COR-L47 (cell line): ENCODE results near the gene ZNF440.
A peak's percentile ranks its signal among the peaks of the same experiment; 100 is the strongest.
"Not testable (repeated sequence)": the region's sequence is repeated elsewhere in the genome, so short reads cannot be mapped to it uniquely, and the experiment has no call there.

Experiments
- DNase-seq: peaks from one replicate; lab custom pipeline; 2025; lab: John Stamatoyannopoulos, UW

ZNF440 gene

DNA sequence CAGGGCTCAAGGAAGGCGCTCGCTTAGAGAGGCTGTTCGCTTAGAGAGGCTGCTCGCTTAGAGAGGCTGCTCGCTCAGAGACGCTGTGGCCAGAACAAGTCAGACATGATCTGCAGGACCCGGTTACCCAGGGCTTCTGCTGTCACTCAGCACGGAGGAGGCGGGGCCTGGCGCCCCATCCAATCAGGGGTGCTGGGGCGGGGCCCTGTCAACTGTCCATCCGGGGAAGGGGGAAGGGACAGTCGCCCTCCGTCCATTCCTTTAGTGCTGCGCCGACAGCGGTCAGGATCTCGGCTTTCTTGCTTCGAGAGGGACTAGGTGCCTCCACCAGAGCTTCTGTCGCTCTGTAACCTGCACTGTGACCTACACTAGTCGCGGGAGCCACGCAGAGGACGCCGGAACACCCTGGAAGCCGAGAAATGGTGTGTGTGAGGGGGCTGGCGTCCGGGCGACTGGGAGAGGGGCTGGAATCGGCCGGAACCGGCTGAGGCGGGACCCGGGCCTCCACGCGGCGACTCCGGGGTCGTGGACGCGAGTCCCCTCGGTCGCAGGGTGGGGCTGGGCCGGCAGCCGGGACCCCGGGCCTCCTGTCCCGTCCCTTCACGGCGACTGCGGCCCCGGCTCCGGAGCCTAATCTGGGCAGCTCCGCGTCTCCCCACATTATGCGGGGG is at the start of gene ZNF440:
Gene ZNF440, plus strand, starts transcription at position 245 of the 671 bp plus-strand sequence. Its CDS starts 175 bp downstream, at position 420.
- peak; percentile 94 for DNase-seq

- DNase-seq = peak; percentile 95
These were observed 47.2 kb upstream of the ZNF440 start, which contains the start of gene ZNF441 for GRCh38 chr19:11766597-11767591. ZNF441 (plus strand) TSS chr19:11767000; CDS start chr19:11767194, 194 bp downstream.

DNA sequence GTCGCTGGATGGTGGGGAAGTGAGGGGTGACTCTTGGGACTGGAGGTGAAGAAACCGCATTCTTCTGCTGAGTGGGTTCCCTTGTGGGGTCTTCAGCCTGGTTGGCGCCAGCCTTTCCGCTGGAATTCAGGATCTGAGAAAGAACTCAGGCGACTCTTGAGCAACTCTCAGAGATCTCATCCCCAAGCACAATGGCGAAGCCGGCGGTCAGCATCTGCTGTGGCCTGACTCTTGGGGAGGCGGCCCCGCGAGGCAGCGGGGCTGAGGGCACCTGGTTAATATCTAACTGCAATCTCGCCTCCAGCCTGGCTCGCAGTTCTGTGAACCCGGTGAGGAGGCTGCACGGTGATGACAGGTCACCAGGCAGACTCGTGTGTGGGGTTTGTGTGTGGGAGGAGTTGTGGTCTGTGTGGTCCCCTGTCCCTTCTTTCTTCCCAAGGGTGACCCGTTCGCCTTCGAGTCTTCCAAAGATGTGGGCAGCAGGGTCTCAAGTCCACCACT is 46.4 kb upstream of the ZNF440 start:
- DNase-seq = no peak

- DNase-seq = no peak
These were observed 44.1 kb upstream of the ZNF440 start for GRCh38 chr19:11769995-11770394.

DNA sequence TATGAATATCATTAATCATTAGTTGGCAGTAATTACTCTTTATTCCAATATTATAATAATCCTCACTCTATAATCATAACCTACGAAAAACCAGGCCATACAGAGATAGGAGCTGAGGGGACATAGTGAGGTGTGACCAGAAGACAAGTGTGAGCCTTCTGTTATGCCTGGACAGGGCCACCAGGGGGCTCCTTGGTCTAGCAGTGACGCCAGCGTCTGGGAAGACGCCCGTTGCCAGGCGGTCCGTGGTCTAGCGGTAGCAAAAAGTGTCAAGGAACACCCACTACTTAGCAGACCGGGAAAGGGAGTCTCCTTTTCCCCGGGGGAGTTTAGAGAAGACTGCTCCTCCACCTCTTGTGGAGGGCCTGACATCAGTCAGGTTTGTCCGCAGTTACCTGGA is 42.6 kb upstream of the ZNF440 start:
- not testable (repeated sequence) for DNase-seq

- not testable (repeated sequence) for DNase-seq
These were observed 37.4 kb upstream of the ZNF440 start for GRCh38 chr19:11776669-11777068.

GRCh38 chr19:11780431-11781020 is 33.5 kb upstream of the ZNF440 start:
- DNase-seq = no peak

GRCh38 chr19:11781295-11782057 is 32.6 kb upstream of the ZNF440 start:
- DNase-seq = no peak

DNA sequence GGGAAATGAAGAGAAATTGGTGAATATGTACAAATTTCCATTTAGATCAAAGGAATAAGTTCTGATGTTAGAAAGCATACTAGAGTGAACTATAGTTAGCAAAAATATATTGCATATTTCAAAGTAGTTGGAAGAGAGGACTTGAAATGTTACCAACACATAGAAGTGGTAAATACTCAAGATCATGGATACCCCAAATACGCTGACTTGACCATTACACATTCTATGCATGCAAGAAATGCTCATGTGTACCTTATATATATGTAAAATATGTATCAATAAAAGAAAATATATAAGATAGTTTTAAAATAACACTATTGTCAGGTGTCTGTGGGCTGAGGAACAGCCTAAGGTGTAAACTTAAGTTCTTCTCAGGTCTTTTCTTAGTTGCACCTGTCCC is 30.3 kb upstream of the ZNF440 start:
- DNase-seq = no peak

- no peak for DNase-seq
These were observed 29.7 kb upstream of the ZNF440 start for GRCh38 chr19:11784356-11784755.

GRCh38 chr19:11787536-11787935 is 26.5 kb upstream of the ZNF440 start:
- no peak for DNase-seq

DNA sequence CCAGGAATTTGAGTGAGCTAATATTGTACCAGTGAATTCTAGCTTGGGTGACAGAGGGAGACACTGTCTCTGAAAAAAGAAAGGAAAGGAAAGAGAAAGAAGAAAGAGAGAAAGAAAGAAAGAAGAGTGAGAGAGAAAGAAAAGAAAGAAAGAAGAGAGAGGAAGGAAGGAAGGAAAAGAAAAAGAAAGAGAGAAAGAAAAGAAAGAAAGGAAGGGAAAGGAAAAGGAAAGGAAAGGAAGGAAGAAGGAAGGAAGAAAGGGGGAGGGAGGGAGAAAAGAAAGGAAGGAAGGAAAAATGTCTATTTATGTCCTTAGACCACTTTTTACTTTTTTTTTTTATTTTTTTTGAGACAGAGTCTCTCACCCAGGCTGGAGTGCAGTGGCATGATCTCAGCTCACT is 21.1 kb upstream of the ZNF440 start:
- no peak for DNase-seq

GRCh38 chr19:11797491-11797890 is 16.6 kb upstream of the ZNF440 start:
- peak; percentile 94 for DNase-seq

- peak; percentile 92 for DNase-seq
These were observed 15.4 kb upstream of the ZNF440 start, which contains the start of gene ZNF491 for GRCh38 chr19:11798391-11799330. ZNF491 (plus strand) TSS chr19:11798523; CDS start chr19:11805954, 7,431 bp downstream.

DNA sequence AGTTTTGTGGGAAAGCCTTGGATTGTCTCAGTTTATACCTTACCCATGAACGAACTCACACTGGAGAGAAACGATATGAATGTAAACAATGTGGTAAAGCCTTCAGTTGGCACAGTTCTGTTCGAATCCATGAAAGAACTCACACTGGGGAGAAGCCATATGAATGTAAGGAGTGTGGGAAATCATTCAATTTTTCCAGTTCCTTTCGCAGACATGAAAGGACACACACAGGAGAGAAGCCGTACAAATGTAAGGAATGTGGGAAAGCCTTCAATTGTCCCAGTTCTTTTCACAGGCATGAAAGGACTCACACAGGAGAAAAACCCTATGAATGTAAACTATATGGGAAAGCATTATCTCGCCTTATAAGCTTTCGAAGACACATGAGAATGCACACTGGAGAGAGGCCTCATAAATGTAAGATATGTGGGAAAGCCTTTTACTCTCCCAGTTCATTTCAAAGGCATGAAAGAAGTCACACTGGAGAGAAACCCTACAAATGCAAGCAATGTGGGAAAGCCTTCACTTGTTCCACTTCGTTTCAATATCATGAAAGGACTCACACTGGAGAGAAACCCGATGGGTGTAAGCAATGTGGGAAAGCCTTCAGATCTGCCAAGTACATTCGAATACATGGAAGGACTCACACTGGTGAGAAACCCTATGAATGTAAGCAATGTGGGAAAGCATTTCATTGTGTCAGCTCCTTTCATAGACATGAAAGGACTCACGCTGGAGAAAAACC is 7.5 kb upstream of the ZNF440 start:
- DNase-seq = no peak

- DNase-seq = no peak
These were observed 7.0 kb upstream of the ZNF440 start for GRCh38 chr19:11807099-11807380.

DNA sequence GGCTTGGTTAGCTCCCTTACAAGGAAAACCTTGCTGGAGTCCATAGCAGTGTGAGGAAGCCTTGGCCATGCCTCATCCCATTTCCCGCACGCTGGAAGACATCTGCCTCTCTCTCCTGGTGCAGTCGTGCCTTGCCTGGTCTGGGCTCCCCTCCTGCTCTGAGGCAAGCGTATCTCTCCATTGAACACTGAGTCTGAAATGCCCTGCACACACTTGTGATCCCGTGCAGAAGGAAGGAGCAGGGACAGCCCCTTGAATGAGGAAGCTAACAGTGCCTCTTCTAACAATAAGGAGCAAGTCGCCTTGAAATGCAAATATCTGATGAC is 407 bp upstream of the ZNF440 start:
- no peak for DNase-seq

DNA sequence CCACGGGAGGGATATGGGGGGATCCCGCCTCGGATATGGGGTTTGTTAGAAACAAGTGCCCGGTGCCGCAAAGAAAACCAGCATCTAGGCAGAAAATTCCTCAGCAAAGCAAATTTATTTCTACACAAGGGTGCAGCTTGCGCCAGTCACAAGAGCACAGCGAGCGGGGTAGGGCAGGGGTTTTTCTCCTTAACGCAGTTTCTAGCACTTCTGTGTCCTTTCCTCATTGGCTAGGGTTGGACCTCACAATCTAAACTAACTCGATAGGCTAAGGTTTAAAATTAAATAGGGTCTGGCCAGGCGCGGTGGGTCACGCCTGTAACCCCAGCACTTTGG is 595 bp downstream of the ZNF440 start:
- DNase-seq = no peak

GRCh38 chr19:11821474-11822109 is 7.5 kb downstream of the ZNF440 start:
- no peak for DNase-seq
